GM19455 (cell line): ENCODE data around the gene ZPBP2.
"Not testable (repeated sequence)": the region's sequence is repeated elsewhere in the genome, so short reads cannot be mapped to it uniquely, and the experiment has no call there.

Source experiments
- ATAC-seq: cut with Tn5 transposase; IDR thresholded peaks from one replicate; pipeline ENCODE4 v1.9.1; 2021; ENCODE audit not compliant: unreplicated experiment

The ZPBP2 gene, protein sequence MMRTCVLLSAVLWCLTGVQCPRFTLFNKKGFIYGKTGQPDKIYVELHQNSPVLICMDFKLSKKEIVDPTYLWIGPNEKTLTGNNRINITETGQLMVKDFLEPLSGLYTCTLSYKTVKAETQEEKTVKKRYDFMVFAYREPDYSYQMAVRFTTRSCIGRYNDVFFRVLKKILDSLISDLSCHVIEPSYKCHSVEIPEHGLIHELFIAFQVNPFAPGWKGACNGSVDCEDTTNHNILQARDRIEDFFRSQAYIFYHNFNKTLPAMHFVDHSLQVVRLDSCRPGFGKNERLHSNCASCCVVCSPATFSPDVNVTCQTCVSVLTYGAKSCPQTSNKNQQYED

GRCh38 chr17:39867880-39868553, at the start of gene ZPBP2:
Gene ZPBP2 (plus strand): TSS chr17:39868202. CDS start chr17:39868355, 153 bp downstream.
- ATAC-seq, result peak; percentile 4

- no peak for ATAC-seq
Observed at GRCh38 chr17:39818358-39819000, 49.5 kb upstream of the ZPBP2 start.

- ATAC-seq, result no peak
Observed at GRCh38 chr17:39820541-39820940, 47.5 kb upstream of the ZPBP2 start.

DNA sequence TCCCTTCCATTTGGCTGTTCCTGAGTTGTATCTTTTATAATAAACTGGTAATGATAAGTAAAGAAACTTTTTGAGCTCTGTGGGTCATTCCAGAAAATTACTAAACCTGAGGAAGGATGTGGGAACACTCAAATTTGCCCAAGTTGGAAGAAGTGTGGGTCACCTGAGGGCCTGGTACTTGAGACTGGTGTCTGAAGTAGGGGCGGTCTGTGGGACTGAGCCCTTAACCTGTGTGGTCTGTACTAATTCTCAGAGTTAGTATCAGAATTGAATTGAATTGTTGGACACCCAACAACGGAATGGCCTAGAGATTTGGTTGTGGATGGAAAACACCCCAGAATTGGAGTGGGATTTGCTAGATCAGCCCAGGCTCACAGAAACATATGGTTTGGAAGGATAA, 47.0 kb upstream of the ZPBP2 start:
- ATAC-seq, result no peak

GRCh38 chr17:39822051-39822451, 46.0 kb upstream of the ZPBP2 start:
- ATAC-seq, result no peak

DNA sequence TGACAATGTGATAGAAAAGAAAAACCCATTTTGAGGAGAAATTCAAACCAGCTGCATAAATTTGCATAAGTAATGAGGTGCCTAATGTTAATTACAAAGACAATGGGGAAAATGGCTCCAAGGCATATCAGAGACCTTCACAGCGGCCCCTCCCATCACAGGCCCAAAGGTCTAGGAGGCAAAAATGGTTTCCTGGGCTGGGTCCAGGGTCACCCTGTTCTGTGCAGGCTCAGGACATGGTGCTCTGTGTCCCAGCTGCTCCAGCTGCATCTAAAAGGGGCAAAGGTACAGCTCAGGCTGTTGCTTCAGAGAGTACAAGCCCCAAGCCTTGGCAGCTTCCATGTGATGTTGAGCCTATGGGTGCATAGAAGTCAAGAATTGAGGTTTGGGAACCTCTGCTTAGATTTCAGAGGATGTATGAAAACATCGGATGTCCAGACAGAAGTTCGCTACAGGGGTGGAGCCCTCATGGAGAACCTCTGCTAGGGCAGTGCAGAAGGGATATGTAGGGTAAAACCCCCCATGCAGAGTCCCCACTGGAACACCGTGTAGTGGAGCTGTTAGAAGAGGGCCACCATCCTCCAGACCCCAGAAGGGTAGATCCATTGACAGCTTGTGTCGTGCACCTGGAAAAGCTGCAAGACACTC, 44.5 kb upstream of the ZPBP2 start:
- ATAC-seq, result no peak

- no peak for ATAC-seq
Observed at GRCh38 chr17:39826334-39826733, 41.7 kb upstream of the ZPBP2 start.

DNA sequence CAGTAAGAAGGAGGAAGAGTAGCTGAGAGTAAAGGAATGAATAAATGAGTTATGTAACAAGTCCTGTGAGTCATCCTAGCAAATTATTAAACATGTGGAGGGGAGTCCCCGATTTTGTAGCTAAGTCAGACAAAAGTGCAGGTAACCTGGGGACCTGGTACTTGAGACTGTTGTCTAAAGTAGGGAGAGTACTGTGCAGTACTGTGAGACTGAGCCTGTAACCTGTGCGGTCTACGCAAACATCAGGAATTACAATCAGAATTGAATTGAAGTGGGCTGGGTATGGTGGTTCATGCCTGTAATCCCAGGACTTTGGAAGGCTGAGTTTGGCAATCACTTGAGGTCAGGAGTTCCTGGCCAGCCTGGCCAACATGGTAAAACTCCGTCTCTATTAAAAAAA, 39.6 kb upstream of the ZPBP2 start:
- ATAC-seq, result no peak

GRCh38 chr17:39831588-39831987, 36.4 kb upstream of the ZPBP2 start:
- ATAC-seq, result no peak

GRCh38 chr17:39834017-39834416, 34.0 kb upstream of the ZPBP2 start:
- ATAC-seq, result no peak

- ATAC-seq, result no peak
Observed at GRCh38 chr17:39835038-39835786, 32.8 kb upstream of the ZPBP2 start.

DNA sequence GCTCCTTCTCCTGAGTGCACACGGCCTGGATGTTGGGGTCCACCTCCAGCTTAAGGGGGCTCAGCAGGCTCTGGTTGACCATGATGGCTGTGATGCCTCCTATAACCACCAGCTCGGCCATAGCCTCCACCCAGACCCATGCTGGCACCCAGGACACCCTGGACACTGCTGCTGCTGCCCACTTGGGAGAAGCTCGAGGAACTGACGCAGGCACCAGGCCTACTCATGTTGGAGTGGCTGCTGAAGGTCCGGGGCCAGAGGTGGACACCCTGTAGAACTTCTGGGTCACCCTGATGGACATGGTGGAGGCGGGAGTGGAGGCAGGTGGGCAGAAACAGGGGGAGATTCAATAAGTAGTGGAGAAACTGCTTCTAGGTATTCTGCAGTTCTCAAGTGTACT, 31.9 kb upstream of the ZPBP2 start:
- ATAC-seq, result no peak

- no peak for ATAC-seq
Observed at GRCh38 chr17:39838057-39838456, 29.9 kb upstream of the ZPBP2 start.

GRCh38 chr17:39838784-39839183, 29.2 kb upstream of the ZPBP2 start:
- ATAC-seq, result no peak

DNA sequence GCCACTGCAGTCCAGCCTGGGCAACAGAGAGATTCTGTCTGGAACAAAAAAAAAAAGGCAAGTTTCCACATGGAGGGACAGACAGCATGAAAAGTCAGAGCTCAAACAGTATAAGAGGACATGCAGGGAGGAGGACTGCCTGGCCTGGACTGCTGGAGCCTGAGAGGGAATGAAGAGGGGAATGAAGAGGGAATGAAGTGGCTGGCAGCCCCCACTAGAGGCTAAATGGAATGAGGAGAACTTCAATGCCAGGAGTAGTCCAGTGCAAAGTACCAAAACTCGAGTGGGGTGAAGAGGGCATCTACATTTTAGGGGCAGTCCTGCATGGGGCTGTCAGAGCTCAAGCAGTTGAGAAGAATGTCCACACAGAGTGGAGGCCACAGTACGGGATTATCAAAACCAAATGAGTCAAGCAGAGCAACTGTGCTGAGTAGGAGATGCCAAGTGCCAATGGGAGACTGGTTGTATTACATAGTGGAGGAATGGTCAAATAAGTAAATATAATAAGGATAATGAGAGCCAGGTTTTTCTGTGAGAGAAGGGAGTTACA, 26.8 kb upstream of the ZPBP2 start:
- no peak for ATAC-seq

DNA sequence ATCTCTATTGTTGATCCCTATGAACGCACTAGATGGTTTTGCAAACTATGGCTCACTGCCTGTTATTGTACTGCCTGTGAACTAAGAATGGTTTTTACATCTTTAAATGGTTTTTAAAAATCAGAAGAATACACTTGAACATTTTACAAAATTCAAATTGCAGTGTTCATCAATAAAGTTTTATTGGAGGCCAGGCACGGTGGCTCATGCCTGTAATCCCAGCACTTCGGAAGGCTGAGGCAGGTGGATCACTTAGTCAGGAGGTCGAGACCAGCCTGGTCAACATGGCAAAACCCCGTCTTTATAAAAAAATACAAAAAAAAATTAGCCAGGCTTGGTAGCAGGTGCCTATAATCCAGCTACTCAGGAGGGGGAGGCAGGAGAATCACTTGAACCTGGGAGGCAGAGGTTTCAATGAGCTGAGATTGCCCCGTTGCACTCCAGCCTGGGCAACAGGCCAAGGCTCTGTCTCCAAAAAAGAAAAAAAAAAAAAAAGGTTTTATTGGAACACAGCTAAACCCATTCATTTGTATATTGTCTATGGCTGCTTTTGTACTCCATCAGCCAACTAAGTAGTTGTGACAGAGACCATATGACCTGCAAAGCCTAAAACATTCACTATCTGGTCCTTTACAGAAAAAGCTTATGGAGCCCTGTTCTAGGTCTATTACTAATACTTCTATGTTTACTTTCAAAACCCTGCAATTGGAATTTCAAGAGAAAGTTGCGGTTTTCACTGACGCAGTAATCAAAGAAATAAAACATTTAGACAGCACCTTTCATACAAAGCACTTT, 22.8 kb upstream of the ZPBP2 start:
- no peak for ATAC-seq

- no peak for ATAC-seq
Observed at GRCh38 chr17:39846205-39846604, 21.8 kb upstream of the ZPBP2 start.

- no peak for ATAC-seq
Observed at GRCh38 chr17:39848600-39848999, 19.4 kb upstream of the ZPBP2 start.

GRCh38 chr17:39850186-39850585, 17.8 kb upstream of the ZPBP2 start:
- ATAC-seq, result not testable (repeated sequence)

DNA sequence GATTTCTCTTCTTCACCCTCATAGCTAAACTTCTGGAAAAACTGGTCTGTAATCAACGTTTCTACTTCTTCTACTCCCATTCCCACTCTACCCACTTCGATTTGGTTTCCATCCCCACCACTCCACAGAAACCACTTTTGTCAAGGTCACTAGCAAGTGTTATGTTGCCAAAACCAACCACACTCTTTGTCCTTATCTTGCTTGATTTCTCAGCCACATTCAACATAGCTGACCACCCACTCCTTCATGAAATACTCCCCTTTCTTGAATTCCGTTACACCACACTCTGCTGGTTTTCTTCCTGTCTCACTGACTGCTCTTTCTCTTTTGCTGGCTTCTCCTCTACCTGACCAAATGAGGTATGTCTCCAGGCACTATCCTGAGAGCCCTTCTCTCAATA, 15.8 kb upstream of the ZPBP2 start:
- ATAC-seq, result no peak
